Spleen (tissue), 11 donors: ENCODE data around the gene SLC22A15. TPM values are rescaled to one million over a fixed set of nuclear protein-coding genes. Genes with fewer than 3 reads are reported as not detected.

Experiments
- DNase-seq: peaks from one replicate; pipeline ENCODE4 v3.0.0-alpha.2; 2020
- H3K27ac ChIP-seq, 8 donors: fragments of 200-600 bp; sonication (generic) in 7 of 8; 1 replicate in 4 of 8; 2 replicates in 4 of 8; pipeline versions ENCODE4 v1.5.0 to v1.8.0; 2016 to 2021; ENCODE audit warnings: inconsistent platforms in 4 of 8, mild to moderate bottlenecking in 4 of 8, moderate library complexity in 1 of 8
- H3K27me3 ChIP-seq, 7 donors: fragments of 200-600 bp; sonication (generic) in 6 of 7; replicated peaks in 1 of 7; 1 replicate in 4 of 7; 2 replicates in 3 of 7; pipeline versions ENCODE4 v1.5.0 to v1.8.0; 2016 to 2021; ENCODE audit warnings: inconsistent platforms in 3 of 7, mild to moderate bottlenecking in 1 of 7
- H3K36me3 ChIP-seq, 6 donors: fragments of 200-600 bp; sonication (generic) in 5 of 6; 1 replicate in 4 of 6; 2 replicates in 2 of 6; pipeline versions ENCODE4 v1.5.0 to v1.8.0; 2016 to 2021; ENCODE audit warnings: inconsistent platforms in 2 of 6
- H3K4me1 ChIP-seq, 6 donors: fragments of 200-600 bp; sonication (generic) in 5 of 6; 1 replicate in 3 of 6; 2 replicates in 3 of 6; pipeline versions ENCODE4 v1.5.0 to v1.8.0; 2016 to 2021; ENCODE audit warnings: inconsistent platforms in 3 of 6
- H3K4me3 ChIP-seq, 8 donors: fragments of 200-600 bp; sonication (generic) in 7 of 8; 1 replicate in 4 of 8; 2 replicates in 4 of 8; pipeline versions ENCODE4 v1.5.0 to v1.8.0; 2016 to 2021; ENCODE audit warnings: inconsistent platforms in 4 of 8, mild to moderate bottlenecking in 4 of 8, moderate library complexity in 2 of 8
- H3K9me3 ChIP-seq, 8 donors: fragments of 200-600 bp; sonication (generic) in 7 of 8; 1 replicate in 4 of 8; 2 replicates in 4 of 8; pipeline versions ENCODE4 v1.5.0 to v1.8.0; 2016 to 2021; ENCODE audit warnings: inconsistent platforms in 4 of 8
- CTCF ChIP-seq, 11 experiments: fragments of 200-600 bp in 7 of 11; fragments of 450-650 bp in 4 of 11; sonication (generic) in 4 of 11; IDR thresholded peaks in 8 of 11; conservative IDR thresholded peaks in 3 of 11; 1 replicate in 7 of 11; 2 replicates in 4 of 11; pipeline versions ENCODE4 v1.4.0 to v1.8.0; 2016 to 2021; ENCODE audit warnings: antibody characterized with exemption in 11 of 11, inconsistent platforms in 4 of 11, mild to moderate bottlenecking in 1 of 11
- POLR2A ChIP-seq, 3 donors: fragments of 450-650 bp; IDR thresholded peaks; one replicate each; pipeline ENCODE4 v1.5.1; 2017; ENCODE audit warnings: antibody characterized with exemption in 3 of 3, mild to moderate bottlenecking in 1 of 3
- POLR2AphosphoS5 ChIP-seq, 3 donors: sonication (generic); formaldehyde crosslinking; IDR thresholded peaks; one replicate each; pipeline ENCODE4 v1.5.1; 2017; ENCODE audit warnings: antibody characterized with exemption in 3 of 3
- WGBS, 5 donors: extraction: QIAGEN DNeasy Blood & Tissue Kit in 3 of 5; methylation state at CpG; one replicate each; pipeline versions ENCODE4 v1.1.5 to v1.1.7; 2013 to 2018; 5-methylcytosine and 5-hydroxymethylcytosine counted together
- intact Hi-C: fragments of 100-400 bp; cut with DNase I; formaldehyde crosslinking; loops from one replicate; pipeline ENCODE4 v1.15.0; 2023; ENCODE audit warnings: low total_unique reads
- polyA plus RNA-seq, 3 donors: library from polyadenylated mRNA; stranded (reverse); fragments of 200-250 nt; gene quantifications; one replicate each; pipeline ENCODE4 v1.2.1, GENCODE V29; 2013
- total RNA-seq, 7 donors: library from RNA; depleted of rRNA in 3 of 7; stranded (reverse); fragments of >200 nt in 3 of 7; fragmentation: NEBNext Ultra II Directional in 4 of 7; extraction: Animal tissue kit (Norgen Biotek cat#: 25700) in 4 of 7; gene quantifications; one replicate each; pipeline versions ENCODE4 v1.1.0 to v1.2.1, GENCODE V29; 2016 to 2021
- donor health status: healthy with polysubstance abuse.
- donor health status: DM: no; HTN: no; CAD: no; lungs with moderate emphysema.
- donor health status: DM: no; HTN: no; CAD: no.
- donor health status: Bipolar disorder and iron deficiency.
- donor health status: healthy.
- donor health status: DM: no; HTN: no; CAD: no.
- donor health status: DM: yes; HTN: yes; CAD: no.

The SLC22A15 gene
- total and polyA plus RNA-seq, 10 donors = 1.2 to 24.8 (median 11.2) TPM

DNA sequence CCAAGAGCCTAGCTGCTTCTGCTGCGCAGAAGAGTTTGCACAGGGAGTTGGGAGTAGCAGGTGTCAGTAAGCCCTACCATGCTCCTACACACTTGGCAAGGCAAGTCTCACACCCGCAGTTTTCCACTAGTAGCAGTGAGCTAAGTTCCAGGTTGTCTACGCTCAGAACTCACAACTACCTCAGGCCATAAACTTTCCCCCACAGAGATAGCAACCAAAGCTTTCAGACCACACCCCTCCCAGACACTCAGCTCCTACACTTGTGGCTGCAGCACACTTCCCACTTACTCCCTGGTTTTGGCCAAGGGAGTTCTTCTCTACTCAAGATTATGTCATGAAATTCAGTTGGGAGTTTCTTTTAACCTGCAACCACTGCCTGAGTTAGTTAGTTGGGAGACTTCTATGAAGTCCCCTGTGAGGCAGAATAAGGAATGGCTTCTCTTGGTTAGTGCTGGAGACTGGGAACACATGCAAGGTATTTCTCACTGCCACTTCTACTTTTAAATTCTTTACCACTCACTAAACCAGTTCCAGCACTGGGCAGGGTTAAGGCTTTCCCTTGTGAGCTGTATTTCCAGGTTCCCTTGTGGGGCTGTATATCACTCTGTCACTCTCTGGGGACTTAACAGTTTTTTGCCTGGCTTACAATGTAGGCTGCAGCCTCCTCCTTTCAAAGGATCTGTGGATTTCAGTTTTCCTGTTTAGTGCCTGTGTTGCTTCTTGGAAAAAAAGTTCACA is 116.6 kb downstream of the SLC22A15 start:
- TF ChIP-seq POLR2A (IDR thresholded peaks at IDR 0.05) (no peak), POLR2AphosphoS5 (IDR thresholded peaks at IDR 0.05) (no peak), CTCF (IDR thresholded peaks at IDR 0.05 in 8 of 11, conservative IDR thresholded peaks at IDR 0.05 in 3 of 11) (no peak)
- intact Hi-C loops = no loop called here
- peaks cover 0 to 81% (median 51%) of the 10 kb centered on the region in 8 donors for H3K9me3 ChIP-seq
- 44 to 67% (median 58%) methylated on average over 3 of the region's 3 CpGs for WGBS, 5 donors
- H3K27ac ChIP-seq = no peak overlapping the region
- peaks cover 0 to 29% (median 0%) of the 10 kb centered on the region in 6 donors for H3K36me3 ChIP-seq
- no peaks in the 10 kb centered on the region for H3K27me3 ChIP-seq
- DNase-seq = no peak
- no peak overlapping the region for H3K4me3 ChIP-seq
- H3K4me1 ChIP-seq = no peaks in the 10 kb centered on the region

DNA sequence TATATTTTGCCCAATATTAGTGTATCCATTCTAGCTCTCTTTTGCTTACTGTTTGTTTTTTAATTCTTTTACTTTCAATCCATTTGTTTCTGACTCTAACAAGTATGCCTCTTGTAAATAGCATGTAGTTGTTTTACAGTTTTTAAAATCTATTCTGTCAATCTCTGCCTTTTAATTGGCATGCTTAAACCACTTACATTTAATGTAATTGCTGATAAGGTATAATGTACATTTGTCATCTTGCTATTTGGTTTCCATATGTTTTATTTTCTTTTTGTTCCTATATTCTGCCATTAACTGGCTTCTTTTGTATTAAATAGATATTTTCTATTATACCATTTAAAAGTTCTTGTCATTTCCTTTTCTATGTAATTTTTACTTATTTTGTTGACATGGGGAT is 118.7 kb downstream of the SLC22A15 start:
- Histone ChIP-seq H3K9me3 (peaks cover 0 to 60% (median 38%) of the 10 kb centered on the region in 8 donors), H3K36me3 (peaks cover 0 to 29% (median 0%) of the 10 kb centered on the region in 6 donors), H3K27me3 (no peaks in the 10 kb centered on the region), H3K27ac (no peak overlapping the region), H3K4me1 (no peaks in the 10 kb centered on the region), H3K4me3 (no peak overlapping the region)
- no peak for TF ChIP-seq POLR2A (IDR thresholded peaks at IDR 0.05)
- TF ChIP-seq POLR2AphosphoS5 (IDR thresholded peaks at IDR 0.05) = no peak
- no peak for TF ChIP-seq CTCF (IDR thresholded peaks at IDR 0.05 in 8 of 11, conservative IDR thresholded peaks at IDR 0.05 in 3 of 11)
- DNase-seq = no peak
- intact Hi-C loops = no loop called here

DNA sequence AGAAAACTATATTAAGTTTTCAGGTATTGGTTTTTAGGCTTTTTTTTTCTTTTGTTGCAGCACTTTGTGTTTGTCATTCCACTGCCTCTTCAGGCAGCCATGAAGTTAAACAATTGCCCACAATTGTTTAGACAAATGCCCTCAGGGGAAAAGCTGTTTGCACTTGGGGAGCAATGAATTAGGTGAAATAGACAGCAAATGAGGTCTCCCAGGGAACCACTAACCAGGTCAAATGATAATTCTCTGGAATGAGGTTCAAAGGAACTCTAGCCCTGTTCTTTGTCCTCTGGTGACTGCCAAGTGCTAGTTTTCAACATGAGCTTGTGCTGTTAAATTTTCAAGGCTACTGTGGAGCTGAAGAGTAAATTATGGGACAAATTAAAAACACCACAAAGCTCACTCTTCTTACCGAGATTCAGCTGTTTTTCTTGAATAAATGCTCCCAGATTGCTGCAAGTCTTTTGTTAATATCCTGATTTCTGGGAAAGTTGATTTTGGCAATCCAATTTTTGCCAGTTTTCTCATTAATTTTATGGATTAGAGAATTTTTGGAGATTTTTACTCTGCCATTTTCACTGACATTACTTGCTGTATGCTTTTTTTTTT is 119.8 kb downstream of the SLC22A15 start:
- Histone ChIP-seq H3K4me1 (no peaks in the 10 kb centered on the region), H3K9me3 (peaks cover 0 to 49% (median 27%) of the 10 kb centered on the region in 8 donors), H3K4me3 (no peak overlapping the region), H3K27ac (no peak overlapping the region), H3K36me3 (peaks cover 0 to 27% (median 0%) of the 10 kb centered on the region in 6 donors), H3K27me3 (no peaks in the 10 kb centered on the region)
- intact Hi-C loops = no loop called here
- WGBS, 5 donors = 84 to 97% (median 88%) methylated on average over 1 of the region's 1 CpG
- no peak for TF ChIP-seq POLR2AphosphoS5 (IDR thresholded peaks at IDR 0.05)
- TF ChIP-seq CTCF (IDR thresholded peaks at IDR 0.05 in 8 of 11, conservative IDR thresholded peaks at IDR 0.05 in 3 of 11) = no peak
- TF ChIP-seq POLR2A (IDR thresholded peaks at IDR 0.05) = no peak
- DNase-seq = no peak

GRCh38 chr1:116097626-116098025 is 121.3 kb downstream of the SLC22A15 start:
- H3K27me3 ChIP-seq = no peaks in the 10 kb centered on the region
- H3K36me3 ChIP-seq = peaks cover 0 to 12% (median 0%) of the 10 kb centered on the region in 6 donors
- TF ChIP-seq CTCF (IDR thresholded peaks at IDR 0.05 in 8 of 11, conservative IDR thresholded peaks at IDR 0.05 in 3 of 11) (no peak), POLR2AphosphoS5 (IDR thresholded peaks at IDR 0.05) (no peak), POLR2A (IDR thresholded peaks at IDR 0.05) (no peak)
- WGBS, 5 donors = 49 to 97% (median 92%) methylated on average over 1 of the region's 1 CpG
- H3K4me3 ChIP-seq = no peak overlapping the region
- intact Hi-C loops = no loop called here
- H3K27ac ChIP-seq = no peak overlapping the region
- peaks cover 0 to 34% (median 21%) of the 10 kb centered on the region in 8 donors for H3K9me3 ChIP-seq
- no peak for DNase-seq
- H3K4me1 ChIP-seq = no peaks in the 10 kb centered on the region
